GM12891 (cell line): ENCODE measurements around the gene MYO7A.

Source experiments
- POLR2A ChIP-seq: IDR thresholded peaks from 2 replicates; pipeline ENCODE4 v1.6.1; 2011; ENCODE audit warnings: low read depth, low read length, control low read depth
- POLR2AphosphoS5 ChIP-seq: IDR thresholded peaks from 2 replicates; pipeline ENCODE4 v1.6.1; 2011; ENCODE audit warnings: low read depth, low read length, control low read depth
- POU2F2 ChIP-seq: IDR thresholded peaks from 2 replicates; pipeline ENCODE4 v1.6.1; 2011; ENCODE audit warnings: low read depth, mild to moderate bottlenecking, control low read depth, low read length, moderate library complexity
- SPI1 ChIP-seq: IDR thresholded peaks from 2 replicates; pipeline ENCODE4 v1.6.1; 2011; ENCODE audit warnings: low read depth, low read length, control low read depth
- TAF1 ChIP-seq: IDR thresholded peaks from 2 replicates; pipeline ENCODE4 v1.6.1; 2011; ENCODE audit warnings: low read depth, low read length, control low read depth

DNA sequence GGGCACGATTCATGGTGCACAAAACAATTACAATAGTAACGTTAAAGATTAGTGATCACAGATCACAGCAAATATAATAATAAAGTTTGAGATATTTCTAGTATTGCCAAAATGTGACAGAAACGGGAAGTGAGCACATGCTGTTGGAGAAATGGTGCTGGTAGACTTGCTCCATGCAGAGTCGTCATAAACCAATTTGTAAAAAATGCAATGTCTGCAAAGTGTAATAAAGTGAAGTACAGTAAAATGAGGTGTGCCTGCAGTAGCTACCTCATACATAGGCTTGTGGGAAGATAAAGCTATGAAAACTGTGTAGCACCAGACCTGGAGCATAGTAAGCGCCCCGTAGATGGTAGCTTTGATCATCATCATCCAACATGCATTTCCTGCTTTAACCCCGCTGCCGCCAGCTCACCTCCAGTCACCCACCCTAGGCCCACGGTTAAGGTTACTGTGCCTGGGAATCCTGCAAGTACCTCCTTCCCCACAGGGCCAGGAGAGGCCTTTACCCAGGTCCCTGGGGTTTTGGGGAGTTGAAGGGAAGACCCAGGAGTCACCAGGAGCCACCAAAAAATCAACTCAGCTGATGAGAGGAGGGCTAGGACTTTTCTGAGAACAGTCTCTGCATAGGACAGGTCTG lies 59.2 kb downstream of the MYO7A start:
- peak; percentile 58; the same call in 1 of the 2 replicates for TF ChIP-seq SPI1
- TF ChIP-seq POLR2A, result no peak
- no peak for TF ChIP-seq POLR2AphosphoS5
- TF ChIP-seq TAF1, result no peak
- TF ChIP-seq POU2F2, result no peak
